Sigmoid colon (tissue), 4 donors: Measurements from ENCODE around the gene ST6GALNAC3.

Experiments used
- POLR2AphosphoS5 ChIP-seq, 4 donors: sonication (generic); formaldehyde crosslinking; IDR thresholded peaks; one replicate each; pipeline ENCODE4 v1.6.1; 2017; ENCODE audit warnings: antibody characterized with exemption in 4 of 4
- TF ChIP-seq, protein P1 (sequence below), 4 experiments: fragments of 450-650 bp in 3 of 4; fragments of 200-600 bp in 1 of 4; IDR thresholded peaks; one replicate each; pipeline ENCODE4 v1.5.1; 2016 to 2019; ENCODE audit warnings: antibody characterized with exemption in 4 of 4, mild to moderate bottlenecking in 3 of 4, moderate library complexity in 2 of 4

DNA sequence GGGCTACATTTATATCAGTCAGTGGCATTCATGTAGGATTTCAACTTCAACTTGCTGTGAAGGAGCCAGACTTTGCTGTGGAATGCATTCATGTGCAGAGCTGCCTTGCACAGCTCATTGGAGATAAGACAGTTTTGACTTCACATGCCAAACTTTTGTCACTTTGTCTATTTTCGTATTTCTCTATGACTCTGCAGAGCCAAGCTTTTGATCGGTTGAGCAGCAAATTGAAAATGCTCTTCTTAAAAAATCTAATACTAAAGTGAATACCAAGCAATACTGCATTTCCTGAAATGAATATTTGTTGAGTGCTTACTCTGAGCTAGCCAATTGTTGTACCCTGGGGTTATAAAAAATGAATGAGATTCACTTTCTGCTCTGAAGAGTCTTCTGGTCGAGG lies 388.7 kb downstream of the ST6GALNAC3 start:
- TF ChIP-seq, protein P1, sequence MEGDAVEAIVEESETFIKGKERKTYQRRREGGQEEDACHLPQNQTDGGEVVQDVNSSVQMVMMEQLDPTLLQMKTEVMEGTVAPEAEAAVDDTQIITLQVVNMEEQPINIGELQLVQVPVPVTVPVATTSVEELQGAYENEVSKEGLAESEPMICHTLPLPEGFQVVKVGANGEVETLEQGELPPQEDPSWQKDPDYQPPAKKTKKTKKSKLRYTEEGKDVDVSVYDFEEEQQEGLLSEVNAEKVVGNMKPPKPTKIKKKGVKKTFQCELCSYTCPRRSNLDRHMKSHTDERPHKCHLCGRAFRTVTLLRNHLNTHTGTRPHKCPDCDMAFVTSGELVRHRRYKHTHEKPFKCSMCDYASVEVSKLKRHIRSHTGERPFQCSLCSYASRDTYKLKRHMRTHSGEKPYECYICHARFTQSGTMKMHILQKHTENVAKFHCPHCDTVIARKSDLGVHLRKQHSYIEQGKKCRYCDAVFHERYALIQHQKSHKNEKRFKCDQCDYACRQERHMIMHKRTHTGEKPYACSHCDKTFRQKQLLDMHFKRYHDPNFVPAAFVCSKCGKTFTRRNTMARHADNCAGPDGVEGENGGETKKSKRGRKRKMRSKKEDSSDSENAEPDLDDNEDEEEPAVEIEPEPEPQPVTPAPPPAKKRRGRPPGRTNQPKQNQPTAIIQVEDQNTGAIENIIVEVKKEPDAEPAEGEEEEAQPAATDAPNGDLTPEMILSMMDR (IDR thresholded peaks at IDR 0.05) = no peak
- no peak for TF ChIP-seq POLR2AphosphoS5 (IDR thresholded peaks at IDR 0.05)
